K562 (cell line): ENCODE measurements around the gene CACNB1. TPM values are rescaled to one million over a fixed set of nuclear protein-coding genes. Genes with fewer than 3 reads are reported as not detected.
A peak's percentile ranks its signal among the peaks of the same experiment; 100 is the strongest.

Source experiments
- ASH1L ChIP-seq: fragments of 450-650 bp; IDR thresholded peaks from 2 replicates; pipeline ENCODE4 v1.6.1; 2018; ENCODE audit warnings: borderline replicate concordance, mild to moderate bottlenecking, low read depth; ENCODE audit not compliant: partially characterized antibody
- CEBPB ChIP-seq: fragments of 450-650 bp; IDR thresholded peaks from 2 replicates; pipeline ENCODE4 v1.6.1; 2016; ENCODE audit warnings: missing genetic modification characterization, missing compliant biosample characterization
- CREB5 ChIP-seq: fragments of 250-450 bp; sonication (Bioruptor Pico); IDR thresholded peaks from 2 replicates; pipeline ENCODE4 v1.5.0; 2020; ENCODE audit warnings: mild to moderate bottlenecking
- ELF2 ChIP-seq: fragments of 250-450 bp; sonication (Bioruptor Pico); IDR thresholded peaks from 2 replicates; pipeline ENCODE4 v1.5.0; 2021; ENCODE audit warnings: mild to moderate bottlenecking
- FOXA3 ChIP-seq, 2 experiments: fragments of 450-650 bp in 1 of 2; sonication (generic) in 1 of 2; formaldehyde crosslinking; IDR thresholded peaks in 1 of 2; conservative IDR thresholded peaks in 1 of 2; 2 replicates each; pipeline versions ENCODE4 v1.4.0 to v1.8.0; 2020 to 2022; ENCODE audit warnings: mild to moderate bottlenecking in 2 of 2, missing genetic modification reagents in 1 of 2
- IRF9 ChIP-seq: fragments of 450-650 bp; IDR thresholded peaks from 2 replicates; pipeline ENCODE4 v1.6.1; 2016; ENCODE audit warnings: missing biosample characterization, missing genetic modification characterization
- NFRKB ChIP-seq: fragments of 450-650 bp; IDR thresholded peaks from 2 replicates; pipeline ENCODE4 v1.6.1; 2016; ENCODE audit warnings: low read depth
- NR4A1 ChIP-seq, 2 experiments: fragments of 250-450 bp in 1 of 2; fragments of 450-650 bp in 1 of 2; sonication (Bioruptor Pico) in 1 of 2; IDR thresholded peaks; 2 replicates each; pipeline versions ENCODE4 v1.4.0 to v1.6.1; 2016 to 2020; ENCODE audit warnings: mild to moderate bottlenecking in 2 of 2, missing compliant biosample characterization in 1 of 2, missing genetic modification characterization in 1 of 2, moderate library complexity in 1 of 2
- POLR2G ChIP-seq: fragments of 200-400 bp; formaldehyde crosslinking; IDR thresholded peaks from 2 replicates; pipeline ENCODE4 v1.6.1; 2017; ENCODE audit warnings: low read depth, mild to moderate bottlenecking, antibody characterized with exemption, low read length, moderate library complexity
- RERE ChIP-seq: sonication (generic); formaldehyde crosslinking; IDR thresholded peaks from 2 replicates; pipeline ENCODE4 v1.8.0; 2023; ENCODE audit warnings: missing genetic modification reagents, mild to moderate bottlenecking, borderline replicate concordance
- SRSF1 ChIP-seq: fragments of 200-400 bp; formaldehyde crosslinking; IDR thresholded peaks from 2 replicates; pipeline ENCODE4 v1.6.1; 2017; ENCODE audit warnings: mild to moderate bottlenecking, low read depth, low read length, moderate library complexity
- TEAD2 ChIP-seq: fragments of 450-650 bp; IDR thresholded peaks from 2 replicates; pipeline ENCODE4 v1.6.1; 2016; ENCODE audit warnings: missing genetic modification characterization, control low read depth, missing compliant biosample characterization
- TGIF2 ChIP-seq: sonication (generic); formaldehyde crosslinking; IDR thresholded peaks from 2 replicates; pipeline ENCODE4 v1.8.1; 2022; ENCODE audit warnings: mild to moderate bottlenecking, missing genetic modification reagents, moderate library complexity
- ZNF197 ChIP-seq: fragments of 200-800 bp; sonication (Bioruptor generic); IDR thresholded peaks from 2 replicates; pipeline ENCODE4 v1.6.1; 2016; ENCODE audit warnings: low read depth, missing genetic modification characterization, missing compliant biosample characterization
- ZNF280A ChIP-seq: fragments of 450-650 bp; IDR thresholded peaks from 2 replicates; pipeline ENCODE4 v1.6.1; 2018; ENCODE audit warnings: mild to moderate bottlenecking, low read depth; ENCODE audit not compliant: partially characterized antibody
- polyA plus RNA-seq, 8 experiments: library from polyadenylated mRNA; depleted of rRNA in 4 of 8; stranded (reverse) in 5 of 8; unstranded in 3 of 8; fragments of >200 nt; fragmentation: Nextera tagmentation in 2 of 8; fragmentation: Illumina TruSeq in 1 of 8; extraction: Ambion mirVana in 2 of 8; extraction: Trizol in 1 of 8; gene quantifications; 2 replicates each; pipeline versions ENCODE4 v1.2.1 to v1.2.3, GENCODE V29; 2011 to 2014; ENCODE audit warnings: inconsistent platforms in 1 of 8, missing spikeins in 1 of 8
- total RNA-seq, 7 experiments: library from RNA; depleted of rRNA in 6 of 7; stranded (reverse); fragments of >200 nt in 6 of 7; fragmentation: Illumina TruSeq in 2 of 7; extraction: Trizol in 2 of 7; gene quantifications; 2 replicates each; pipeline versions ENCODE4 v1.2.1 to v1.2.3, GENCODE V29; 2011 to 2021; ENCODE audit warnings: low replicate concordance in 1 of 7

Gene CACNB1
- total and polyA plus RNA-seq, 9 of the 15 experiments (the other 6 are each of a cell fraction or from before 2014, with no cell fraction given) = 0.08 to 7.4 (median 3.0) TPM

GRCh38 chr17:39200070-39200879 lies 2.8 kb upstream of the CACNB1 start, which contains the start of gene RPL19 (continued):
- no peak for TF ChIP-seq ZNF280A
- peak; percentile 86; the same call in 1 of the 2 replicates for TF ChIP-seq SRSF1
- no peak for TF ChIP-seq IRF9 (tag)
- TF ChIP-seq NFRKB = peak; percentile 83
- no peak for TF ChIP-seq CEBPB (tag)
- no peak for TF ChIP-seq TGIF2 (CRISPR knock-in tag)
- TF ChIP-seq FOXA3 (CRISPR knock-in tag; conservative IDR thresholded peaks at IDR 0.05 in 1 of 2, IDR thresholded peaks at IDR 0.05 in 1 of 2) = 0 out of 4 replicates have a peak, but pooled peaks of 1 of the 2 experiments have one; percentile 23
- TF ChIP-seq ELF2 (CRISPR knock-in tag) = peak; percentile 81; the same call in 1 of the 2 replicates
- no peak for TF ChIP-seq TEAD2
- no peak for TF ChIP-seq CREB5
- no peak for TF ChIP-seq NR4A1 (CRISPR knock-in tag; IDR thresholded peaks at IDR 0.05)
- TF ChIP-seq NR4A1 (tag; IDR thresholded peaks at IDR 0.05) = no peak
- TF ChIP-seq ASH1L = peak; percentile 89
- no peak for TF ChIP-seq RERE (CRISPR knock-in tag)
- no peak for TF ChIP-seq ZNF197 (CRISPR knock-in tag)
- peak; percentile 97 for TF ChIP-seq POLR2G
